K562 (cell line): ENCODE results near the gene PUM1. TPM values are rescaled to one million over a fixed set of nuclear protein-coding genes. Genes with fewer than 3 reads are reported as not detected.

Source experiments
- CHCHD3 ChIP-seq: fragments of 250-450 bp; sonication (Bioruptor Pico); IDR thresholded peaks from 2 replicates; pipeline ENCODE4 v2.1.2; 2022; ENCODE audit warnings: mild to moderate bottlenecking
- CTCF ChIP-seq, 3 experiments: IDR thresholded peaks in 2 of 3; conservative IDR thresholded peaks in 1 of 3; 2 replicates each; pipeline ENCODE4 v1.5.1; 2011 to 2012; ENCODE audit warnings: low read length in 3 of 3, mild to moderate bottlenecking in 3 of 3, control low read depth in 2 of 3, improper control_type of control experiment in 1 of 3, inconsistent platforms in 1 of 3, low read depth in 1 of 3, mixed read lengths in 1 of 3, moderate library complexity in 1 of 3; ENCODE audit not compliant: insufficient read depth in 2 of 3
- E2F8 ChIP-seq: fragments of 450-650 bp; IDR thresholded peaks from 2 replicates; pipeline ENCODE4 v1.7.1; 2018; ENCODE audit warnings: mild to moderate bottlenecking, low read depth; ENCODE audit not compliant: partially characterized antibody
- EP300 ChIP-seq: IDR thresholded peaks from 2 replicates; pipeline ENCODE4 v1.6.1; 2012; ENCODE audit warnings: low read length, improper control_type of control experiment
- FOXK1 ChIP-seq: sonication (generic); formaldehyde crosslinking; IDR thresholded peaks from 2 replicates; pipeline ENCODE4 v1.8.0; 2022; ENCODE audit warnings: missing genetic modification reagents, mild to moderate bottlenecking, borderline replicate concordance
- HCFC1 ChIP-seq: IDR thresholded peaks from 2 replicates; pipeline ENCODE4 v1.6.1; 2012; ENCODE audit warnings: low read depth, low read length, improper control_type of control experiment
- KDM2B ChIP-seq: fragments of 250-450 bp; sonication (Bioruptor Pico); IDR thresholded peaks from 2 replicates; pipeline ENCODE4 v1.8.0; 2021; ENCODE audit warnings: mild to moderate bottlenecking, moderate library complexity
- KLF1 ChIP-seq: fragments of 450-650 bp; IDR thresholded peaks from 2 replicates; pipeline ENCODE4 v1.6.1; 2016; ENCODE audit warnings: missing genetic modification characterization, missing compliant biosample characterization
- LEF1 ChIP-seq: fragments of 450-650 bp; IDR thresholded peaks from 2 replicates; pipeline ENCODE4 v1.6.1; 2016; ENCODE audit warnings: mild to moderate bottlenecking
- MAFF ChIP-seq: IDR thresholded peaks from 2 replicates; pipeline ENCODE4 v1.6.1; 2012; ENCODE audit warnings: low read length, improper control_type of control experiment
- PTRF ChIP-seq: fragments of 450-650 bp; IDR thresholded peaks from 2 replicates; pipeline ENCODE4 v1.6.1; 2016; ENCODE audit warnings: mild to moderate bottlenecking, missing genetic modification characterization, missing compliant biosample characterization
- SIX5 ChIP-seq, 2 experiments: IDR thresholded peaks; 2 replicates each; pipeline ENCODE4 v1.6.1; 2011; ENCODE audit warnings: low read length in 2 of 2, borderline replicate concordance in 1 of 2, low read depth in 1 of 2, mild to moderate bottlenecking in 1 of 2, moderate library complexity in 1 of 2; ENCODE audit not compliant: insufficient read depth in 1 of 2
- TBP ChIP-seq: optimal IDR thresholded peaks from 2 replicates; pipeline ENCODE3; 2011; ENCODE audit warnings: low read depth, low read length, improper control_type of control experiment
- TFAP4 ChIP-seq: sonication (generic); formaldehyde crosslinking; IDR thresholded peaks from 2 replicates; pipeline ENCODE4 v1.8.0; 2022; ENCODE audit warnings: missing genetic modification reagents, mild to moderate bottlenecking, moderate library complexity, borderline replicate concordance
- TOE1 ChIP-seq, 2 experiments: fragments of 450-650 bp in 1 of 2; sonication (generic) in 1 of 2; formaldehyde crosslinking in 1 of 2; IDR thresholded peaks; 2 replicates each; pipeline versions ENCODE4 v1.7.1 to v1.8.0; 2016 to 2022; ENCODE audit warnings: borderline replicate concordance in 2 of 2, mild to moderate bottlenecking in 2 of 2, antibody characterized with exemption in 1 of 2, inconsistent platforms in 1 of 2, low read depth in 1 of 2, missing genetic modification reagents in 1 of 2, moderate library complexity in 1 of 2
- ZBTB17 ChIP-seq: fragments of 450-650 bp; formaldehyde crosslinking; IDR thresholded peaks from 2 replicates; pipeline ENCODE4 v1.4.0; 2020; ENCODE audit warnings: mild to moderate bottlenecking
- ZBTB34 ChIP-seq: fragments of 250-450 bp; sonication (Bioruptor Pico); IDR thresholded peaks from 2 replicates; pipeline ENCODE4 v1.8.0; 2021; ENCODE audit warnings: mild to moderate bottlenecking, moderate library complexity
- ZNF311 ChIP-seq: fragments of 250-450 bp; sonication (Bioruptor Pico); IDR thresholded peaks from 2 replicates; pipeline ENCODE4 v1.4.0; 2020; ENCODE audit warnings: mild to moderate bottlenecking, moderate library complexity
- ZNF589 ChIP-seq: fragments of 200-800 bp; sonication (Bioruptor generic); IDR thresholded peaks from 2 replicates; pipeline ENCODE4 v1.6.1; 2016; ENCODE audit warnings: low read depth, missing genetic modification characterization, missing compliant biosample characterization
- ZNF79 ChIP-seq: fragments of 250-450 bp; sonication (Bioruptor Pico); IDR thresholded peaks from 2 replicates; pipeline ENCODE4 v1.4.0; 2020; ENCODE audit warnings: low read depth, mild to moderate bottlenecking, moderate library complexity
- polyA plus RNA-seq, 8 experiments: library from polyadenylated mRNA; depleted of rRNA in 4 of 8; stranded (reverse) in 5 of 8; unstranded in 3 of 8; fragments of >200 nt; fragmentation: Nextera tagmentation in 2 of 8; fragmentation: Illumina TruSeq in 1 of 8; extraction: Ambion mirVana in 2 of 8; extraction: Trizol in 1 of 8; gene quantifications; 2 replicates each; pipeline versions ENCODE4 v1.2.1 to v1.2.3, GENCODE V29; 2011 to 2014; ENCODE audit warnings: inconsistent platforms in 1 of 8, missing spikeins in 1 of 8
- total RNA-seq, 7 experiments: library from RNA; depleted of rRNA in 6 of 7; stranded (reverse); fragments of >200 nt in 6 of 7; fragmentation: Illumina TruSeq in 2 of 7; extraction: Trizol in 2 of 7; gene quantifications; 2 replicates each; pipeline versions ENCODE4 v1.2.1 to v1.2.3, GENCODE V29; 2011 to 2021; ENCODE audit warnings: low replicate concordance in 1 of 7

The PUM1 gene
- total and polyA plus RNA-seq, 9 of the 15 experiments (the other 6 are each of a cell fraction or from before 2014, with no cell fraction given) = 37.7 to 104 (median 55.7) TPM

GRCh38 chr1:30887485-30888315, 177.8 kb downstream of the PUM1 start (continued):
- TF ChIP-seq SIX5 (IDR thresholded peaks at IDR 0.05; ENCODE audit: borderline replicate concordance in 1 of 2, insufficient read depth in 1 of 2, low read depth in 1 of 2, low read length in 2 of 2) = no peak
- no peak for TF ChIP-seq HCFC1
- TF ChIP-seq TFAP4 (CRISPR knock-in tag) = no peak; the same call in 1 of the 2 replicates
- peak; percentile 18; the same call in 1 of the 2 replicates for TF ChIP-seq PTRF (tag)
- peak; percentile 48 for TF ChIP-seq TBP
- no peak for TF ChIP-seq MAFF
- no peak for TF ChIP-seq ZNF311 (CRISPR knock-in tag)
- TF ChIP-seq E2F8 = peak; percentile 31
- TF ChIP-seq CTCF (IDR thresholded peaks at IDR 0.05 in 2 of 3, conservative IDR thresholded peaks at IDR 0.05 in 1 of 3; ENCODE audit: insufficient read depth in 2 of 3, low read depth in 1 of 3, low read length in 3 of 3) = no peak
- peak; percentile 54; the same call in 1 of the 2 replicates for TF ChIP-seq ZNF589 (CRISPR knock-in tag)
- TF ChIP-seq KLF1 (tag) = no peak
- 0 out of 2 replicates have a peak, but pooled peaks have one; percentile 7 for TF ChIP-seq ZNF79 (CRISPR knock-in tag)
- no peak for TF ChIP-seq KDM2B (CRISPR knock-in tag)
- TF ChIP-seq ZBTB34 (CRISPR knock-in tag) = no peak
- 0 out of 2 replicates have a peak, but pooled peaks have one; percentile 37 for TF ChIP-seq ZBTB17 (CRISPR knock-in tag)
- TF ChIP-seq FOXK1 (CRISPR knock-in tag) = no peak
- peak; percentile 53 for TF ChIP-seq EP300
- TF ChIP-seq CHCHD3 (CRISPR knock-in tag) = no peak
- no peak; the same call in 1 of the 2 replicates for TF ChIP-seq TOE1 (IDR thresholded peaks at IDR 0.05; ENCODE audit: borderline replicate concordance)
- TF ChIP-seq TOE1 (CRISPR knock-in tag; IDR thresholded peaks at IDR 0.05; ENCODE audit: borderline replicate concordance, low read depth) = no peak
- peak; percentile 48; the same call in 1 of the 2 replicates for TF ChIP-seq LEF1
